GM19099 (cell line): ENCODE results near the gene SLC24A4.

Experiments used
- POLR2A ChIP-seq: IDR thresholded peaks from 3 replicates; pipeline ENCODE4 v1.6.1; 2011; ENCODE audit warnings: low read depth; ENCODE audit not compliant: insufficient read length; ENCODE audit errors: extremely low read depth

The SLC24A4 gene

DNA sequence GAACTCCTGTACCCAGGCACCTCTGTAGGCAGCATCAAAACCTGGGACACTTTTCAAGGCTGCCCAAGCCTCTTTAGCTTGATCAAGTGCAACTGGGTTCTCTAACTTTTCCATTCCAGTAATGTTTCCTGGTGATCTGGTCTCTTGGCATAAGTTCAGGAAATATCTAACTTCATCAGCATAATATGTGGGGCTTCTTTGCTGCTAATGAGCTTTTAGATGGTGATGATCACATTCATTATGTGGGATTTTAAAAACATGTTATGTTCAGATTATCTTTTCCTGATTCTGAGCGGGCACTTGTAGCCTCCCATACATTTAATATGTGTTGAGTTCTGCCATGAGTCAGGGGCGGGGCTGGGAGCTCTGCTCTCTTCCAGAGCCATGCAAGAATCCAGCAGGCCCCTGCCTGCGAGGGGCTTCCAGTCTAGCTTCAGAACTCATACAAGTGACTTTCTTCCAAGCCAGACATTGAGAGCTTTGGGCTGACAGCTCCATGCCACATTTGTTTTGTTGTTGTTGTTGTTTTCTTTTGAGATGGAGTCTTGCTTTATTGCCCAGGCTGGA, 151.1 kb downstream of the SLC24A4 start:
- TF ChIP-seq POLR2A: no peak

DNA sequence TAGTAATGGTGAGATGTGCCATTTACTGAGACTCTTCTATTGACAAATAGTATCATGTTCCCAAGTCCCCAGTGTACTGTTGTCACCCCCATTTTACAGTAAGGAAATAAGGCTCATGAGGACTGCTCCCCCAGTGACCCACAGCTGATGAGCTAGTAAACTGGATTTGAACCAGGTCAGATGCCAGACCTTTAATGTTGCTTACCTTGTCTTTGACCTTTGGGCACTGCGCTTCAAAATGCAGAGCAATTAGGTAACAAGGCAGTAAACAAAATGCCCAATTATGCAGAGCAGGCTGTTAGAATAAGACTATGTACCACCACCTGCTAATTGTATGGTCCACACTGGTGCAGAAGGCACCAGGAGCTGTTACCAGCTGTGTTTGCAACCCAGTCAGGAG, 152.1 kb downstream of the SLC24A4 start:
- no peak for TF ChIP-seq POLR2A

DNA sequence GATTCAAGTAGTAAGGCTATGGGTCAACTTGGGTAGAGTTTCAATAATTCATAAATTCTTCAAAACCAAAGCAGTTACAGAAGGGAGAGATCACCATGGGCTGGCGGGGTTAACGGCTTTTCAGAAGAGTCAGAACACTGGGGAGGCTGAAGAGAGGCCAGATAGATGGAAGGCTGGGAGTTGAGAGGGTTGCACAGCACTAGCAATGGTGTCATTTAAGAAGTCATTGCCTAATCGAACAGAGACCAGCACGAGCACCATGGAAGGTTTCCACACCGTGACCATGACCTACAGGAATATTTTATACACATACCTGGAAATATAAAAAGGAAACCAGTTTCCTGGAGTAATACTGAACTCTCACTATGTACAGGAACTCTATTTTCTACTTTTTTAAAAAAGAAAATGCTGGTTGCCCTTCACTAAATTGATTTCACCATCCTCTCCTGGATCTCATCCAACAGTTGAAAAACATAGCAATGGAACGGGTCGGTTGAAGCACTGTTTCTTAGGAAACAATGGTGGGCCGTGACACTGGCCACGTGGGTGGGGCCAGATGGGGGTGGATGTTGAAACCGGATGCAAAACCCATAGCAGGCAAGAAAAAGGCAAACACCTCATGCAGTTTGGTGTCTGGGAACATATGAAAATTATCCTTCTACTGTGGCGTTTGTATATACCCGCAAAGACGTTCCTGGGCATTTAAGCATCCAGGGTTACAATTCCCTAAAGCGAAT, 152.7 kb downstream of the SLC24A4 start:
- TF ChIP-seq POLR2A: no peak

DNA sequence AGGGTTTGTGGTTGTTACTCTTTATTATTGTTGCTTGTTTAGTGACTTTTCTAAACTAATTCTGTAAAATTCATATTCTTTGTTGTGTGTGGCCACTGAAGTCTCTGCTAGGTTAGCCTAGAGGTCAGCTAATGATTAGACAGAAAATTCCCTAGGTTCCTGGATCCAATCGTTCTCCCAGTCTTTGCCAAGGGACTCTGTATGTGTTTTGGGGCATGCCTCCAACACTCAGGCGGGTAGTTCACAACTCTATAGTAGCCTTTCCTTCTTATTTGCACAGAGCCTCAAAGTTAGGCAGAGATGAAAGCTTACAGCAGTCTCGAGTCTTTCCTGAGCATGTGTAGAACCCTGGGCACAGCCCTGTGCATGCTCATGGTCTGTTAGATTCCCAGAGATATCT, 157.9 kb downstream of the SLC24A4 start:
- TF ChIP-seq POLR2A: no peak

DNA sequence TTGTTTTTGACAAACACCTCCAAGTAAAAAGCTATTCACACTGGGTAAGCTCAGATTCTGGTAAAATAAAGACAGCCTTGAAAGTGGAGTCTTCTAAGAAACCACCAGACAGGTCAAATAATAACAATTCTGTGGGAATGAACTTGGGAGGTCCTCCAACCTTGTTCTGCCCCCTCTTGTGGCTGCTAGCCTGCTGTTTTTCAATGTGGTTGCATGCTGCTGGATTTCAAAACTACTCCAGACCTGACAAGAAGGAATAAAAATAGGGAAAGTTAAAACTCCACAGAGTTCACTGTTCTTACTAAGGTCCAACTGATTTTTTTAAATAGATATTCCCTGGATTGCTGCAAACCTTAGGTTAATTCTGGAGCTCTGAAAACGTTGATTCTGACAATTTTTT, 158.4 kb downstream of the SLC24A4 start:
- no peak for TF ChIP-seq POLR2A

DNA sequence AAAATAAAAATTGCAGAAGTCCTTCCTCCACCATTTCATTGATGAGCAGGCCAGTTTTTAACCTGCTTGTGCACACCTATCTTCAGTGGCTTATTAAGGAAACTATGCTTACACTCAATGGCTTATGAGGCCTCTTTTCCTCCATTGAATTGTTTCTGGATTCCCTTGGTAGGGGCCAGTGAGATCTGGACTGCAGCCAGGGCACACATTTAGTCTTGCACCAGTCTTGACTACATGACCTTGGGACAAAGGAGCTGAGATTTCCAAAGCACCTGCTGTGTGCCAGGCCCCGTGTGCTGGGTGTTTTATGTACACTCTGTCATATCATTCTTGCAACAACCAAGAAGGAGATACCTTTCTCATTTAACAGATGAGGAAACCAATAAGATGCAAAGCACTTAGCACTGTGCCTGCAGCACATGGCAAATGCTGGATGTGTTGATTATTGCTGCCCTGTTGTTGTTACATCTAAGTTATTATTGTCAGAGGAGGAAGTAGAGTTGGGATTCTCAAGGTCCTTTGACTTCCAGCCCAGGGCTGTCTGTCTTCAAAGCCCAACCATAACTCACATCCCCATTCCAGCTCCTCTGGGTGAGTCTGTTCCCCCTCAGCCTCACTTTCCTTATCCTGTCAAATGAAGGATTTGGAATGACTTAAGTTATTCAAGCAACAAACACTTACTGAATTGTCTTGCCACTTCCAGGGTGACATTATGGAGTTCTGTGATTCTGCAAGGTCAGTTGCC, 159.0 kb downstream of the SLC24A4 start:
- TF ChIP-seq POLR2A: no peak

DNA sequence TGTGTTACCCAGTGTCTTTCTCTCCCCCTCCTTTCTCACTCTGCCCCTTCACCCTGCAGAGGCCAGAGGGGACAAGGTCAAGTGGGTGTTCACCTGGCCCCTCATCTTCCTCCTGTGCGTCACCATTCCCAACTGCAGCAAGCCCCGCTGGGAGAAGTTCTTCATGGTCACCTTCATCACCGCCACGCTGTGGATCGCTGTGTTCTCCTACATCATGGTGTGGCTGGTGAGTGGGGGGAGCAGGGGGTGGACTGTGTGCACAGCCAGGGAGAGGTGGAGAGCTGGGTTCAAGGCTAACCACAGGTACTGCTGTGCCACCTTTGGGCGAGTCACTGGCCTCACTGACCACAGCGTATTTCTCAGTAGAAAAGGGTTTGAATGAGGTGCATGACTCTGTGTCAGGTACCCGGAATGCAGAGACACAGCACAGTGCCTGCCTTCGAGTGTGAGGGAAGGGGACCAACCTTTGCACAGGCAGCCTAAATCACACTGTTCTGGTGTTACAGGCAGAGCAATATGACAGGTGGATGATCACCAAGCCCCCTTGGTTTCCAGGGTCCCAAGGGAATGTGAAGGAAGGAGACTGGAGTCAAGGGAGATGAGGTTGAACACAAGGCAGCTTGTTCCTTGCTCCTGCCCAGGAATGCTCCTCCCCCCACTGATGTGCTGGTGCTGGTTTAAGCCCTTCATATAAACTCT, 159.8 kb downstream of the SLC24A4 start:
- no peak for TF ChIP-seq POLR2A

DNA sequence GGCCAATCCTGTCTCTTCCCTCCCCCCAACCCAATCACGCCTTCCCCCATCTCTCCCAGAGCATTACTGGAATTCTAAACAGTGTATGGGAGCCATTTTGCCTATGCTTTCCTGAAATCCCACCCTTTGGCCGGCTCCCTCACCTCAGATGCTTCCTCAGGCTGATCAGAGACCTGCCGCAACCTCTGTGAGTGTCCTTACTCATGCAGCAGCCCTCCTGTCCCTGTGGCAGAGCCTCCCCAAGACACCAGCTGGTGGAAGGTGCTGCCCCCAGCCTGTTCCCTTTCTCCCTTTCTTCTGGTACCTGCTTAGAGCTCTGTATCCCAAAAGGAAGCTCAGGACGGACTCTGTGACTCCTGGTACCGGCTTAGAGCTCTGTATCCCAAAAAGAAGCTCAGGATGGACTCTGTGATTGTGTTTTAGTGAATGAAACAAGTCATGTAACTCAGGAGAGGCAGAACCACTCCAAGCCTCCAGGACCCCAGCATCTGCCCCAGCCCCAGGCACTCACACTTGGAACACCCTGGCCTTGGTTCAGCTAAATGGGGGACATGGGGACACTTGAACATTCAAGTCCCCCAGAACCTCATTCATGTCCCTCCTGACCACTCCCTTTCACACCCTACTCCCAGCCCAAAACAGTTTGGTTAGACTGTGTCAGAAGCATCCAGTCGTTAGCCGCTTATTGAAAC, 161.3 kb downstream of the SLC24A4 start:
- no peak for TF ChIP-seq POLR2A

DNA sequence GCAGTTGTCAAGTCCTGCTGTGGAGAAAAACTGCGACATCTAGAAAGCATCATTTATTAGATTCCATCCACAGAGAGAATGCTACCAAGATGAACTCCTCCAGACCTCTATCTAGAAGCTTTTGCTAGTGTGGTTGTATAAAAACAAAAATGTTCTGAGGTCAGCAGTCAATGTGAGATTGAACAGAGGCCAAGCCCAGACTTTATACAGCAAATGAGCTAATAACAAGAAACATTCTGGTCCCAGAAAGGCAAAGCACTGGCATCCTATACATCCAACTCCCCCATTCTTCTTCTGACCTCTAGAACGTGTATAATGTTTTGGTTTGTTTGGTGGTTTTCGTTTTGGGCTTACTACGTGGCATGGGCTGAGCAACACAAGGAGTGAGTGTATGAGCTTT, 163.9 kb downstream of the SLC24A4 start:
- TF ChIP-seq POLR2A: no peak

DNA sequence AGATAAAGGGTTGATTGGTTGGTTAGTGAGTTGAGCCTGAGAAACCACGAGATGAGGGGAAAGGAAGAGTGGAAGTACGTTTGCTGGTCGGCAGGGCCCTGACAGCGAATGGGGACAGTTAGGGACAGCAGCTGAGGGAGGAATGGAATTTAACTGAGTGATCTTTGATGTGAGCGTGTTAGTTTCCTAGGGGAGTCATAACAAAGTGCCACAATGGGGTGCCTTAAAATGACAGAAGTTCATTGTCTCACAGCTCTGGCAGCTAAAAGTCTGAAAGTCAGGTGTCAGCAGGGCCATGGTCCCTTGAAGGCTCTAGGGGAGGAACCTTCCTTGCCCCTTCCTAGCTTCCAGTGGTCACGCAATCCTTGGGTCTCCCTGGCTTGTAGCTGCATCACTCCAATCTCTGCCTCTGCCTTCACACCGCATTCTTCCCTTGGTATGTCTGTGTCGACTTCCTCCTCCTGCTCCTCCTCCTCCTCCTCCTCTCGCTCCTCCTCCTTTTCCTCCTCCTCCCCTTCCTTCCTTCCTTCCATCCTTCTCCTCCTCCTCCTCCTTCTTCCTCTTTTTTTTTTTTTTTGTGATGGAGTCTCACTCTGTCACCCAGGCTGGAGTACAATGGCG, 164.7 kb downstream of the SLC24A4 start:
- no peak for TF ChIP-seq POLR2A

DNA sequence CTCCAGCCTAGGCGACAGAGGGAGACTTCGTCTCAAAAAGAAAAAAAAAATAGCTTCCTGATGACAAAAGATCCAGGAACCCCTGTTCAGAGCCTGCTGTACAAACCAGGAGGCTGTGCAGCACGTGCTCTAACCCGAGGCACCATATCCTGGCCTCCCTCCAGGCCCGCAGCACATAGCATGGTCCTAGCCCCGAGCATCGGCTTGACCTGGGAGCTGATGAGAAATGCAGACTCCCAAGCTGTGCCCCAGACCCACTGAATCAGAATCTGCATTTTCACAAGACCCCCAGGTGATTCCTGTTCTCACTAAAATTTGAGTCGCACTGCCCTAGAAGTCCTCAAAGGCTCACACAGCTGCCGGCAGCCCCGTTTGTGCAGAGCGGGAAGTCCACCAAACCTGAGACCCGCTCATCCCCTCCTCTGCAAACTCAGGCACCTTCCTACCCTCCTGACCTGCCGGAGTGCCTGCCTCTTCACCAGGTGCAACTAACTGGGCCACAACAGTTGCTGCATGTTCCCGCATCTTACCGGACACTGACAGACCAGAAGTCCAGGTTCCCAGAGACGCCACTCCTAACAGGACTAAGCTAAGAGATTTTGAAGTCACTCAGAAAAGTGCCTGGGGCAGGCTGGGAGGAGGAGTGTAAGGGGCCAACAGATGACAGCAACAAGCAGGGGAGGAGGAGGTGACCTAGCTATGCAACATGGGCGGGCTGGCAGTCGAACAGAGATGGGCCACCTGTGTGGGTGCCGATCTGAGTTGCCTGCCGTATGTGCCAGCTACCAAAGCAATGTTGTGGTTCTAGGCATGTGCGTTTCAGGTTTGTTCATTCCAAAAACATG, 166.7 kb downstream of the SLC24A4 start:
- no peak for TF ChIP-seq POLR2A

DNA sequence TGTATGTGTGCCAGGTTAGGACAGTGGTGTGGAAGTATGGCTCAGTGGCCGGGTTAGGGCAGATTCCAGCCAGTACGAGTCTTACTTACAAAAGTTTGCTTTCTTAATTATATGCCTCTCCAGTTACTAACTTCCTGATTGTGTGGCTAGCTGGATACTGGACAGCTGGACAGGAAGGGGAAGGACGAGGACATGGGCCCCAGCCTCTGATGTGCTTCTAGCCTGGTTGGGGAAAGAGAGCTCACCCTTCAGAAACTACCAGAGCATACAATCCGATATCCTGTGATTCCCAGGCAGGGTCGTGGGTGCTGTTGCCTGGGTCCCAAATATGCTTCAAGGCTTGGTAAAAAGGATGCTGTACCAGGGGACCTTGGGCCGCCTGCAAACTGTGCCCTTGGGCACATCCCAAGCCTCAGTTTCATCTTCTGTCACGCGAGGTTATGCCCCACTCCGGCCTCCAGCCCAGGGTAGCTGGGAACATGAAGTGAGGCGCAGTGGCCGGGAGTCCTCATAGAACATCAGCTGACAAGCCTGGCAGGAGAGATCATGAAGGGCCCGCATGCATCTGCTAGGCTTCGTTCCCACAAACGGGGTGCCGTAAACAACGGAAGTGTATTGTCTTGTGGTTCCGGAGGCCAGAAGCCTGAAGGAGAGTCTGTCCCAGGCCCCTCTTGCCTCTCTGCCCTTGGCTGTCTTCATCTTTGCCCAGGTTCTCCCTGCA, 167.4 kb downstream of the SLC24A4 start:
- no peak for TF ChIP-seq POLR2A

DNA sequence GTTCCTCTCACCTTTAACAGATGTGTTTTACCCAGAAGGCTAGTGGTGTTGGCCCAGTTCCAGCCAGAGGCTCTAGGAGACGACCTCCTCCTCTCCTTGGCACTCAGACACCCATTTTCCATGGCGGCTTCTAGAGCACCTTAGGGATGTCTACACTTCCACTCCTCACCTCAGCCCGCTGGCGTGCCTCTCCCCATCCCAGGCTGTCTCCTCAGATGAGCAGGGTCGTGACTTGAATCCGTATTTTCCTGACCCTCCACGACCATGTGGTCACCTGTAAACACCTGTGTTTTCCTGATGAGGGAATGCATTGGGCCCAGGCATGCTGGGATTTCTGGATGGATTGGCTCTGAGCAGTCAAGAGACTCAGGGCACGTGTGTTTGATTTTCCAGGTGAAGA, 168.8 kb downstream of the SLC24A4 start:
- no peak for TF ChIP-seq POLR2A
